ENCODE measurements around the gene GBP3. TPM values are rescaled to one million over a fixed set of nuclear protein-coding genes. Genes with fewer than 3 reads are reported as not detected.
"Not testable (repeated sequence)": the region's sequence is repeated elsewhere in the genome, so short reads cannot be mapped to it uniquely, and the experiment has no call there.

Gene GBP3
- total RNA-seq, 1 donor from 2014 or later, result 15.5 TPM

DNA sequence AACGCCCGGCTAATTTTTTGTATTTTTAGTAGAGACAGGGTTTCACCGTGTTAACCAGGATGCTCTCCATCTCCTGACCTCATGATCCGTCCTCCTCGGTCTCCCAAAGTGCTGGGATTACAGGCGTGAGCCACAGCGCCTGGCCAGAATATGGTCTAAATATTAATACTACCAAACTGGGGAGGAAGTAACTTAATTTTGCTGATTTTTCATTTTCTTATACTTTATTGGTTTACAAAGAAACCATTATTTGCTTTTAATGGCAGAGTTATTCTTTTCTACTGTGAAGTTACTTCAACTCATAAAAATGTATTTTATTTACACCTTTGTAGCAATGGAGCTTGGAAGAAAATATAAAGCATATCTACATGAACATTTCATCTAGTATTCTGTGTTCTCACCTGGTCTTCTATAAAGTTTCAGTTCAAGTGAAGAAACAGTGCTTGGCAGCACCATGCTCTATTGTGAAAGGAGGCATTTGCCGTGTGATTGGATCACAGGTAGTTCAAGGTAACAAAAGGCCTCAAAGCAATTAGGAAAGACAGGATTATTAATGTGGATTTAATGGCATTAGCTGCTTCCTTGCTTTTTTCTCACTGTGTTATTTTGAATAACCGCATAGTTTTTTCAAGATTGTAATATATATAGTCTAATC is 28.8 kb upstream of the GBP3 start:
- POLR2A ChIA-PET, result no interaction called here
- no peaks in the 10 kb centered on the region for H3K4me1 Mint-ChIP-seq
- H3K9me3 Mint-ChIP-seq, result no peaks in the 10 kb centered on the region
- intact Hi-C loops (cut with micrococcal nuclease), result no loop called here
- DNase-seq (no peak), ATAC-seq (ENCODE audit: low read depth) (no peak)
- H3K36me3 Mint-ChIP-seq (ENCODE audit: low read depth), result peaks cover 50% of the 10 kb centered on the region
- no peak overlapping the region for H3K27ac Mint-ChIP-seq
- H3K27me3 Mint-ChIP-seq, result no peaks in the 10 kb centered on the region
- CTCF ChIA-PET, result no interaction called here
- TF ChIP-seq, protein P1, sequence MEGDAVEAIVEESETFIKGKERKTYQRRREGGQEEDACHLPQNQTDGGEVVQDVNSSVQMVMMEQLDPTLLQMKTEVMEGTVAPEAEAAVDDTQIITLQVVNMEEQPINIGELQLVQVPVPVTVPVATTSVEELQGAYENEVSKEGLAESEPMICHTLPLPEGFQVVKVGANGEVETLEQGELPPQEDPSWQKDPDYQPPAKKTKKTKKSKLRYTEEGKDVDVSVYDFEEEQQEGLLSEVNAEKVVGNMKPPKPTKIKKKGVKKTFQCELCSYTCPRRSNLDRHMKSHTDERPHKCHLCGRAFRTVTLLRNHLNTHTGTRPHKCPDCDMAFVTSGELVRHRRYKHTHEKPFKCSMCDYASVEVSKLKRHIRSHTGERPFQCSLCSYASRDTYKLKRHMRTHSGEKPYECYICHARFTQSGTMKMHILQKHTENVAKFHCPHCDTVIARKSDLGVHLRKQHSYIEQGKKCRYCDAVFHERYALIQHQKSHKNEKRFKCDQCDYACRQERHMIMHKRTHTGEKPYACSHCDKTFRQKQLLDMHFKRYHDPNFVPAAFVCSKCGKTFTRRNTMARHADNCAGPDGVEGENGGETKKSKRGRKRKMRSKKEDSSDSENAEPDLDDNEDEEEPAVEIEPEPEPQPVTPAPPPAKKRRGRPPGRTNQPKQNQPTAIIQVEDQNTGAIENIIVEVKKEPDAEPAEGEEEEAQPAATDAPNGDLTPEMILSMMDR (IDR thresholded peaks at IDR 0.05), result no peak
- no peak overlapping the region for H3K4me3 Mint-ChIP-seq

DNA sequence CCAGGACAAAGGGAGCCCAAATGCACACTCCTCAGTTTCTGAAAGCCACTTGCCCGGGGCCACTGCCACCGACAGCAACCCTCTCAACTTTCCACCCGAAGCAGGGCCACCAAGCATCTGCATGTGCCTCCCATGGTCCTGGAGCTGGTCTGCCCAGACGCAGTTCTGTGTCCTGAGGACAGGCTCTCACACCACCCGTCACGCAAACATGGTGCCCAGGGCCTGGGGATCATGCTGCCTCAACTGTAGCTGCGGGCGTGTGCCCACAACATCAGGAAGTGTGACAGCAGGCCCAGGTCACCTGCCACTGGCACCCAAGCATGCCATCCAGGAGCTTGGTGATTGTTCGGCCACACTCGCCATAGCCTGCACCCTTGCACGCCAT is 28.0 kb upstream of the GBP3 start:
- H3K4me3 Mint-ChIP-seq, result no peak overlapping the region
- ChIA-PET CTCF (no interaction called here), POLR2A (no interaction called here)
- TF ChIP-seq, protein P1 (IDR thresholded peaks at IDR 0.05), result no peak
- peaks cover 43% of the 10 kb centered on the region for H3K36me3 Mint-ChIP-seq (ENCODE audit: low read depth)
- intact Hi-C loops (cut with micrococcal nuclease), result no loop called here
- H3K9me3 Mint-ChIP-seq, result no peaks in the 10 kb centered on the region
- DNase-seq (no peak), ATAC-seq (ENCODE audit: low read depth) (no peak)
- H3K27ac Mint-ChIP-seq, result no peak overlapping the region
- no peaks in the 10 kb centered on the region for H3K4me1 Mint-ChIP-seq
- no peaks in the 10 kb centered on the region for H3K27me3 Mint-ChIP-seq

DNA sequence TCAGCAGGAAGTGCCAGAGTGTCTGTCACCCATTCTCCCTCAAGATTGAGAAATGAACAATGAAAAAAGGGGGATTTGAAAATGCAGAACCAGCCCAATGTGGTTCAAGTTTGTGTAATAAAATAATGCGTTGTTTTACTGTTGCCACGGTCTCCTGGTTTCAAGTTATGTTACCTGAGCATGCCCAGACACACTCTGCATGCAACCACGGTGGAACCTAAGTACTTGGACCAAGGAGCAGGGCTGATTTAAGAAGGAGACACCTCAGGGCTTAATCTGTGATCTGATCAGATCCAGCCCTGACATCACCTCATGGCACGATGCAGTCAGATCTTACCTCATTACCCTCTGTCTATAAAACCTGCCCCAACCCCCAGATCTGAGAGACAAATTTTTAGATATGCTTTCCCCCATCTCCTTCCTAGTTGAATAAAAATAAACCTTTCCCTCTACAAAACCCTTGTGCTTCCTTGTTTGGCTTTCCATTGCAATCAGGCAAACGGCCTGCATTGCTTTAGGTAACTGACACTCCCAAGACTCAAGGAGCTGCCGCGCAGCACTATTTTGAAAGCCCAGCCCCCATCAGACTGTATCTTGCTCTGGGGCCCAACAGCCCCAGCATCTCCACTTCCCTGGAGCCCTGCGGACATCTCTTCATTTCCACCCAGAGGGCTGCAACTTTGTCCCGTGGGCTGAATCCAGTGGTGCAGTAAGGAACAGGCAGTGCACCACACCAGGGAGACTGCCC is 27.4 kb upstream of the GBP3 start:
- H3K4me1 Mint-ChIP-seq; POLR2A ChIA-PET; H3K9me3 Mint-ChIP-seq; H3K27me3 Mint-ChIP-seq; H3K4me3 Mint-ChIP-seq; H3K27ac Mint-ChIP-seq; CTCF ChIA-PET; DNase-seq; intact Hi-C loops (cut with micrococcal nuclease); ATAC-seq (ENCODE audit: low read depth): not testable (repeated sequence)
- peaks cover 41% of the 10 kb centered on the region for H3K36me3 Mint-ChIP-seq (ENCODE audit: low read depth)

DNA sequence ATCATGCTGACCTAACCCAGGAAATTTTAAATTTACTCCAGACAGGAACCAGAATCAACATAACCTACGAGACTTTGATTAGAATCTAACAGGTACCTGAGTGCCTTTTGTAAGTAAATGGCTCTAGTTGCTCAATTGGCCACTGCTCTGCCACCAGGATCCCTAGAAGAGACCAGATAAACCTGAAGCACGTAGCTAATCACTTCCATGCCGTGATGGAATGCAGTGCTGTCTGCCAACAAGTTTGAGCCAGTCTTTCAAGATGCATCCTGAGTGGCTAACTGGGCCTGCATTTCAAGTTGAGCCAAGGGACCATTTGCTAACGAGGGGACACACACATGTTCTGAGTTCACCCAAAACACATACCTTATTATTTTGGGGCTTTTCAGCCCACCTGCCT is 26.5 kb upstream of the GBP3 start:
- H3K36me3 Mint-ChIP-seq (ENCODE audit: low read depth), result peaks cover 33% of the 10 kb centered on the region
- H3K9me3 Mint-ChIP-seq; ATAC-seq (ENCODE audit: low read depth); H3K27ac Mint-ChIP-seq; CTCF ChIA-PET; H3K4me3 Mint-ChIP-seq; DNase-seq; intact Hi-C loops (cut with micrococcal nuclease); H3K4me1 Mint-ChIP-seq; H3K27me3 Mint-ChIP-seq: not testable (repeated sequence)
- POLR2A ChIA-PET, result interaction anchor here (0.7 kb wide), 1 partner anchor 15 kb away, joined by 3 read pairs; no protein-coding TSS in a partner anchor

DNA sequence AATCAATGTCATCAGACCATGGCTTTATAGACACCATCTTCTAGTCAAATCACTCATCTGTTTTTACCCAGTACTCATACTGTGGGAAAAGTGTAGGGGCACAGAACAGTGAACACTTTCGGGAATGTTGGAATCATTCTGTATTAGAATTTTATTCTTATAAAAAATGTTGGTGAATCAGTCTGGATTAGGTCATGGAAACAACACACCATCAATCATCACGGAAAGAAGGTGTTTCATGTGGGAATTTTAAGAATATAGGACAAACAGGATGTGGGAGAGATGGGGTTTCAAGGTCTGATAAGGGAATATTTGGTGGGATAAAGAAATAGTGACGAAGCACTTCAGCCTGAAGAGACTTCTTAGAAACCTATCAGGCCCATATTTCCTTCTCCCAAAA is 25.1 kb upstream of the GBP3 start:
- CTCF ChIA-PET, result no interaction called here
- peaks cover 19% of the 10 kb centered on the region for H3K36me3 Mint-ChIP-seq (ENCODE audit: low read depth)
- TF ChIP-seq, protein P1 (IDR thresholded peaks at IDR 0.05), result no peak

DNA sequence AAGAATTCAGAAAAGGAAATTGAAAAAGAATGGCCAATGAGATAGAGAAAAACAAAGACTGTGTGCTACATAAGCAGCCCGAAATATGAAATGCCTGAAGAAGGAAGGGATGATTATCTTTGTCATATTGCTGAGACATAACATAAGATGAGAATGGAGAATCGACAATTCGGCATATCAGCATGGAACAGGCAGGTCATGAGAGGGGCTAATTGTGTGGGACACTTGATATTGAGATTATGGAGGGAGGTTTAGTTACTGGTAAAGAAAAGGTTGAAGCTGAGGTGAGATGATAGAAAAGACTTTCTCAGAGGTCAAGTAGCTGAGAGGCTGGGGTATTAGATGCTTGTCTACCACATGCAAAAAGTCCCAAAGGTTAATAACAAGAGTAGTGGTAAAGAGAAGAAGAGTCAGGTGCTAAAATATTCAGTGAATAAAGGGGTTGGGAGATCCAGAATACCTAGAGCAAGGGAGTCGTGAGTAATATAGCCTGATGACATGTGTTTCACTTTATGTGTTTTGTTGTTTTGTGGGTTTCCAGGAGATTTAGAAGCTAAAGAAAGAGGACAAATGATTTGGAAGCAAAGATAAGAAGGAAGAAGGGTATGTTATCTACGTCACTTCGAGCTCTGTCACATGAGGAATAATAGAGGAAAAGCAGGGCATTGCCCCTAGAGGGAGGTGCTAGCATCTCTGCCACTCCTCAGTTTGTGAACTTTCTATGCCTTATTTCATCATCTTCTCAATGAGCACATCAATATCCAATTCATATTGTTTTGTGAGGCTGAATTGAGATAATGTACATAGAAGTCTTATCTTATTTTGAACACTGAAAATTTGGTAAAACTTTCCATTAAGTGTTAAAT is 23.9 kb upstream of the GBP3 start:
- H3K4me1 Mint-ChIP-seq; H3K27ac Mint-ChIP-seq; DNase-seq; intact Hi-C loops (cut with micrococcal nuclease); H3K4me3 Mint-ChIP-seq; H3K9me3 Mint-ChIP-seq; H3K27me3 Mint-ChIP-seq; CTCF ChIA-PET: not testable (repeated sequence)
- H3K36me3 Mint-ChIP-seq (ENCODE audit: low read depth), result peaks cover 14% of the 10 kb centered on the region
- peak; percentile 25 for ATAC-seq (ENCODE audit: low read depth)
- POLR2A ChIA-PET, result interaction anchor here (1.5 kb wide), 1 partner anchor 25 kb away, joined by 3 read pairs; no protein-coding TSS in a partner anchor

More for the DNA sequence above, 25.1 kb upstream of the GBP3 start:
- no peak for DNase-seq
- no peak for ATAC-seq (ENCODE audit: low read depth)
- Mint-ChIP-seq H3K27me3 (no peaks in the 10 kb centered on the region), H3K4me1 (no peaks in the 10 kb centered on the region), H3K9me3 (no peaks in the 10 kb centered on the region), H3K27ac (no peak overlapping the region), H3K4me3 (no peak overlapping the region)
- POLR2A ChIA-PET, result no interaction called here
- intact Hi-C loops (cut with micrococcal nuclease), result no loop called here

All from activated B cell treated with CpG ODN at 0.5 μM for 24 hours (primary cell).